HL-60 (cell line): ENCODE data around the gene RNF14.

ENCODE experiments used
- CTCF ChIP-seq: IDR thresholded peaks from one replicate; pipeline ENCODE4 v1.5.1; 2011; ENCODE audit warnings: low read length, control low read depth, inconsistent platforms; ENCODE audit not compliant: insufficient read depth
- GABPA ChIP-seq: IDR thresholded peaks from 2 replicates; pipeline ENCODE4 v1.6.1; 2012; ENCODE audit warnings: low read depth
- POLR2AphosphoS5 ChIP-seq: IDR thresholded peaks from 2 replicates; pipeline ENCODE4 v1.6.1; 2012; ENCODE audit warnings: low read depth
- TF ChIP-seq, protein P1 (sequence below): IDR thresholded peaks from 2 replicates; pipeline ENCODE4 v1.6.1; 2012; ENCODE audit warnings: low read depth; ENCODE audit not compliant: insufficient replicate concordance

DNA sequence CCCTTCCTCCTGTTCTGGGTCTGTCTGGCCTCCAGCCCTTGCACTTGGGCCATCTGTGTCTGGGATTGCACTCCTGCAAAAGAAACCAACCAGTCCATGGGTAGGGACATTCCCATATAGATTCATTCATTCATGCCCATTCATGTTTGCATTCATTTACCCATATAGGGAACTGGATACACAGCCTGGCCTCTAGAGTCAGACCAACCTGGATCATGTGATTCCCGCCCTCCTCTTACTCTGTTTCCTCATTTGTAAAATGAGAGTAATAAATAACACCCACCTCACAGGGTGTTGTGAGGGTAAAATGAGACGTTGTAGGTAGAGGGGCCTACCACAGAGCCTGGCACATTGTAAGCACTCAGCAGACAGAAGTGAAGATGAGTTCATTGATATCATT, 19.4 kb upstream of the RNF14 start:
- TF ChIP-seq POLR2AphosphoS5 = no peak
- TF ChIP-seq CTCF = no peak
- TF ChIP-seq GABPA = no peak
- TF ChIP-seq, protein P1, sequence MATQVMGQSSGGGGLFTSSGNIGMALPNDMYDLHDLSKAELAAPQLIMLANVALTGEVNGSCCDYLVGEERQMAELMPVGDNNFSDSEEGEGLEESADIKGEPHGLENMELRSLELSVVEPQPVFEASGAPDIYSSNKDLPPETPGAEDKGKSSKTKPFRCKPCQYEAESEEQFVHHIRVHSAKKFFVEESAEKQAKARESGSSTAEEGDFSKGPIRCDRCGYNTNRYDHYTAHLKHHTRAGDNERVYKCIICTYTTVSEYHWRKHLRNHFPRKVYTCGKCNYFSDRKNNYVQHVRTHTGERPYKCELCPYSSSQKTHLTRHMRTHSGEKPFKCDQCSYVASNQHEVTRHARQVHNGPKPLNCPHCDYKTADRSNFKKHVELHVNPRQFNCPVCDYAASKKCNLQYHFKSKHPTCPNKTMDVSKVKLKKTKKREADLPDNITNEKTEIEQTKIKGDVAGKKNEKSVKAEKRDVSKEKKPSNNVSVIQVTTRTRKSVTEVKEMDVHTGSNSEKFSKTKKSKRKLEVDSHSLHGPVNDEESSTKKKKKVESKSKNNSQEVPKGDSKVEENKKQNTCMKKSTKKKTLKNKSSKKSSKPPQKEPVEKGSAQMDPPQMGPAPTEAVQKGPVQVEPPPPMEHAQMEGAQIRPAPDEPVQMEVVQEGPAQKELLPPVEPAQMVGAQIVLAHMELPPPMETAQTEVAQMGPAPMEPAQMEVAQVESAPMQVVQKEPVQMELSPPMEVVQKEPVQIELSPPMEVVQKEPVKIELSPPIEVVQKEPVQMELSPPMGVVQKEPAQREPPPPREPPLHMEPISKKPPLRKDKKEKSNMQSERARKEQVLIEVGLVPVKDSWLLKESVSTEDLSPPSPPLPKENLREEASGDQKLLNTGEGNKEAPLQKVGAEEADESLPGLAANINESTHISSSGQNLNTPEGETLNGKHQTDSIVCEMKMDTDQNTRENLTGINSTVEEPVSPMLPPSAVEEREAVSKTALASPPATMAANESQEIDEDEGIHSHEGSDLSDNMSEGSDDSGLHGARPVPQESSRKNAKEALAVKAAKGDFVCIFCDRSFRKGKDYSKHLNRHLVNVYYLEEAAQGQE = no peak
